Activated CD4-positive, alpha-beta T cell treated with anti-CD3 and anti-CD28 coated beads, Interleukin-2, amount 10 ng/mL, durations not matched to agents 24 days and 14 days (primary cell): ENCODE results near the gene CHRND. TPM values are rescaled to one million over a fixed set of nuclear protein-coding genes. Genes with fewer than 3 reads are reported as not detected.
A peak's percentile ranks its signal among the peaks of the same experiment; 100 is the strongest.
"Not testable (repeated sequence)": the region's sequence is repeated elsewhere in the genome, so short reads cannot be mapped to it uniquely, and the experiment has no call there.

Experiments used
- DNase-seq: peaks from one replicate; pipeline ENCODE4 v3.0.0; 2022
- H3K27ac Mint-ChIP-seq: one replicate; pipeline ENCODE4 v1.8.0; 2022; ENCODE audit warnings: mild to moderate bottlenecking, mixed read lengths
- H3K27me3 Mint-ChIP-seq: one replicate; pipeline ENCODE4 v1.8.0; 2022; ENCODE audit warnings: mixed read lengths
- H3K36me3 Mint-ChIP-seq: one replicate; pipeline ENCODE4 v1.8.0; 2022; ENCODE audit warnings: low read depth, mild to moderate bottlenecking, mixed read lengths
- H3K4me1 Mint-ChIP-seq: one replicate; pipeline ENCODE4 v1.8.0; 2021; ENCODE audit warnings: mixed read lengths
- H3K4me3 Mint-ChIP-seq: one replicate; pipeline ENCODE4 v1.8.0; 2022; ENCODE audit warnings: mild to moderate bottlenecking, moderate library complexity, mixed read lengths
- H3K9me3 Mint-ChIP-seq: one replicate; pipeline ENCODE4 v1.8.0; 2021; ENCODE audit warnings: mixed read lengths
- intact Hi-C: fragments of 100-400 bp; cut with micrococcal nuclease; formaldehyde crosslinking; loops from one replicate; pipeline ENCODE4 v1.15.1; 2023
- total RNA-seq: library from RNA; stranded (reverse); gene quantifications from 2 replicates; pipeline ENCODE4 v1.2.3, GENCODE V29; 2022

Gene CHRND
- total RNA-seq, 1 donor from 2014 or later = not detected

DNA sequence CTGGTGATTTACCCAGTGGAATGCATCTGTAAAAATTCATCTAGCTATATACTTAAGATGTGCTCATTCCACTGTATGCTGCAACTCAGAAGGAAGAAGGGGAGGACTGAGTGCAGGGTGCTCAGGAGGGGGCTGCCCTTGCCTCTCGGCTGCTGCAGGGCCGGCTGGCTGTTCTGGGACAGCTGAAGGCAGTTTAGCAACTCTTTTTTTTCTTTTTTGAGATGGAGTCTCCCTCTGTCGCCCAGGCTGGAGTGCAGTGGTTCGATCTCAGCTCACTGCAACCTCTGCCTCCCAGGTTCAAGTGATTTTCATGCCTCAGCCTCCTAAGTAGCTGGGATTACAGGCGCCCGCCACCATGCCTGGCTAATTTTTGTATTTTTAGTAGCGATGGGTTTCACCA lies 6.9 kb downstream of the CHRND start:
- H3K27ac Mint-ChIP-seq, H3K36me3 Mint-ChIP-seq, intact Hi-C loops, H3K4me3 Mint-ChIP-seq, DNase-seq, H3K27me3 Mint-ChIP-seq, H3K9me3 Mint-ChIP-seq, H3K4me1 Mint-ChIP-seq: not testable (repeated sequence)

GRCh38 chr2:232533944-232534710 lies 8.2 kb downstream of the CHRND start:
- intact Hi-C loops = no loop called here
- Mint-ChIP-seq H3K27me3 (peaks cover 5% of the 10 kb centered on the region), H3K27ac (no peak overlapping the region), H3K36me3 (no peaks in the 10 kb centered on the region), H3K9me3 (no peaks in the 10 kb centered on the region), H3K4me1 (peaks cover 2% of the 10 kb centered on the region), H3K4me3 (no peak overlapping the region)
- DNase-seq = no peak

DNA sequence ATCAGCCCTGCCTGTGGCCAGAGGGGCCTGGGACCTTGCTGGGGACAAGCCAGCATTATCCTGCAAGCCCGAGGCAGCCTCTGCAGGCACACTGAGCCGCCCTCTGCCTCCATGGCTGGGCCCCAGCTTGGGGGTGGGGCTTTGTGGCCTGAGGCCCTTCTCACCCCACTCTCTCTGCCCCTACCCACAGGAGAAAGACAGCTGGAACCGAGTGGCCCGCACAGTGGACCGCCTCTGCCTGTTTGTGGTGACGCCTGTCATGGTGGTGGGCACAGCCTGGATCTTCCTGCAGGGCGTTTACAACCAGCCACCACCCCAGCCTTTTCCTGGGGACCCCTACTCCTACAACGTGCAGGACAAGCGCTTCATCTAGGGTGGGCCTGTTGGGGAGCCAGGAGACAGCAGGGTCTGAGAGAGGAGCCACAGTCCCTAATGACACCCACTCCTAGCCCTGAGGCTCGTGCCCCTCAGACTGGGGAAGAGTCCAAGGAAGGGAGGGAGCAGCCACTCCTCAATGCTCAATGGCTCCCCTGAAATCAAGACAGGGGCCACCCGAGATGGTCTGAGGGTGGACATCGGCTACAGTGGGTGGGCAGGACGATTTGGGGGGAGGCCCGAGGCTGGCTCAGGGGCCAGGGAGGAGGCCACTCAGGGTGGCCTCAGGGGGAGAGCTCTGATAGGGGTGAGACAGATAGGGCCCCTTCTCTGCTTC lies 9.1 kb downstream of the CHRND start:
- Mint-ChIP-seq H3K4me3 (no peak overlapping the region), H3K9me3 (no peaks in the 10 kb centered on the region), H3K36me3 (no peaks in the 10 kb centered on the region), H3K4me1 (peaks cover 2% of the 10 kb centered on the region), H3K27me3 (peaks cover 5% of the 10 kb centered on the region), H3K27ac (no peak overlapping the region)
- no peak for DNase-seq
- intact Hi-C loops = no loop called here

DNA sequence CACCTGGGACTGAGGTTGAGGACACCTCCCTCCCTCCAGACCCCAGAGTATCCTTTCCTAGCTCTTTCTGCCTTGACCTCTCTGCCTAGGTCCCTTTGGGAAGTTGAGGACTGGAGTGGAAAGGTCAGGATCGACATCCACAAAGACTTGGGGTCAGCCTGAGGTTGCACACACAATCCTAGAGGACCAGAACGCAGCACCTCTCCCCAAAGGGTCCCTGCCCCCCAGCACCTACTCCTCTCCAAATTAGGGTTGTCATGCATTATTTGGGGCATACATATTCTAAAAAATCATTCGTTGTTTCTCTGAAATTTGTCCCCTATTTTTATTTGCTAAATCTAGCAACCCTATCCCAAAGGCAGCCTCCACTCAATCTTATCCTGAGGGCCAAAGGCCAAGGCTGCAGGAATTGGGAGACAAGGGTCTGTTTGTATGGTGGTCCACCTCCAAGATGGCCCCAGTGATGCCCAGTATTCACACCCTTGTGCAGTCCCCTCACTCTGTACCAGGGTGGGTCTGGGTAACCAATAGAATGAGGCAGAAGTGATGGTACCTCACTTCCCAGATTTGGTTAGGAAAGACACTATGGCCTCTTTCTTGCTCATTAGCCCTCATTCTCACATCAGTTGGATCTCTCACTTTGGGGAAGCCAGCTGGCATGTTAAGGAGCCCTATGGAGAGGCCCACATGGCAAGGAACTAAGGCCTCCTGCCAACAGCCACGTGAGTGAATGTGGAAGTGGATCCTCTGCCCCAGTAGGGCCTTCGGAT lies 10.0 kb downstream of the CHRND start:
- Mint-ChIP-seq H3K9me3 (no peaks in the 10 kb centered on the region), H3K4me3 (no peak overlapping the region), H3K27me3 (peaks cover 5% of the 10 kb centered on the region)

GRCh38 chr2:232537079-232537478 lies 11.1 kb downstream of the CHRND start:
- intact Hi-C loops = no loop called here
- H3K27me3 Mint-ChIP-seq = peaks cover 5% of the 10 kb centered on the region
- no peak overlapping the region for H3K27ac Mint-ChIP-seq
- H3K4me1 Mint-ChIP-seq = peaks cover 2% of the 10 kb centered on the region
- no peak overlapping the region for H3K4me3 Mint-ChIP-seq
- DNase-seq = peak; percentile 64
- H3K9me3 Mint-ChIP-seq = no peaks in the 10 kb centered on the region
- H3K36me3 Mint-ChIP-seq = no peaks in the 10 kb centered on the region

More for the DNA sequence above, 10.0 kb downstream of the CHRND start:
- peaks cover 2% of the 10 kb centered on the region for H3K4me1 Mint-ChIP-seq
- DNase-seq = no peak
- H3K27ac Mint-ChIP-seq = no peak overlapping the region
- intact Hi-C loops = no loop called here
- no peaks in the 10 kb centered on the region for H3K36me3 Mint-ChIP-seq

DNA sequence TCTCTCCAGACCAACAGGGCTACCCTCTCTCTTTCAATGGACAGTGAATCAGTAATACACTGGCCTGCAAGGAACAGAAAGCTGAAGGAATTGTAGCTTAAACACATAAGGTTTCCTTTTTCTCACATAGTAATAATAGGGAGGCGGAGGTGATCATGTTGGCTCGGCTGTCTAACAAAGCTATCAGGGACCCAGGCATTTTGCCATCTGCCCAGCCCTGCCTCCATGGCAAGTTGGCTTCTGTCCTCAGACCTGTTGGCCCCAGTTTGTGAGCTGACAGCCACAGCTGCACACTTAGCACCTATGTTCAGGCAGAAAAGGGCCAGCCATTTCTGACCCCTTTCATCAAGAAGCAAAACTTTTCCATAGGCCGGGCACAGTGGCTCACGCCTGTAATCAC lies 11.5 kb downstream of the CHRND start:
- no peak for DNase-seq
- H3K27ac Mint-ChIP-seq = no peak overlapping the region
- no peaks in the 10 kb centered on the region for H3K36me3 Mint-ChIP-seq
- intact Hi-C loops = no loop called here
- H3K27me3 Mint-ChIP-seq = peaks cover 5% of the 10 kb centered on the region
- H3K9me3 Mint-ChIP-seq = no peaks in the 10 kb centered on the region
- peaks cover 2% of the 10 kb centered on the region for H3K4me1 Mint-ChIP-seq
- H3K4me3 Mint-ChIP-seq = no peak overlapping the region

DNA sequence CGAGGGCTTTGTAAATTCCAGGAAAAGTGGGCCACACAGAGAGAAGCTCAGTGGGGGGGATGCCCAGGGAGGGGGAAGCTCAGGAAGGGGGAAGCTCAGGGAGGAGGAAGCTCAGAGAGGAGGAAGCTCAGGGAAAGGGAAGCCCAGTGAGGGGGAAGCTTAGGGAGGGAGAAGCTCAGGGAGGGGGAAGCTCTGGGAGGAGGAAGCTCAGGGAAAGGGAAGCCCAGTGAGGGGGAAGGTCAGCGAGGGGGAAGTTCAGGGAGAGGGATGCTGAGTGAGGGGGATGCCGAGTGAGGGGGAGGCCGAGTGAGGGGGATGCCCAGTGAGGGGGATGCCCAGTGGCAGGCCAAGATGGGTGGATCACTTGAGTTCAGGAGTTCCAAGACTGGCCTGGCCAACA lies 12.7 kb downstream of the CHRND start:
- Mint-ChIP-seq H3K4me1 (peaks cover 5% of the 10 kb centered on the region), H3K4me3 (no peak overlapping the region), H3K9me3 (no peaks in the 10 kb centered on the region), H3K36me3 (peaks cover 3% of the 10 kb centered on the region), H3K27ac (no peak overlapping the region), H3K27me3 (peaks cover 5% of the 10 kb centered on the region)
- no peak for DNase-seq
- intact Hi-C loops = no loop called here

DNA sequence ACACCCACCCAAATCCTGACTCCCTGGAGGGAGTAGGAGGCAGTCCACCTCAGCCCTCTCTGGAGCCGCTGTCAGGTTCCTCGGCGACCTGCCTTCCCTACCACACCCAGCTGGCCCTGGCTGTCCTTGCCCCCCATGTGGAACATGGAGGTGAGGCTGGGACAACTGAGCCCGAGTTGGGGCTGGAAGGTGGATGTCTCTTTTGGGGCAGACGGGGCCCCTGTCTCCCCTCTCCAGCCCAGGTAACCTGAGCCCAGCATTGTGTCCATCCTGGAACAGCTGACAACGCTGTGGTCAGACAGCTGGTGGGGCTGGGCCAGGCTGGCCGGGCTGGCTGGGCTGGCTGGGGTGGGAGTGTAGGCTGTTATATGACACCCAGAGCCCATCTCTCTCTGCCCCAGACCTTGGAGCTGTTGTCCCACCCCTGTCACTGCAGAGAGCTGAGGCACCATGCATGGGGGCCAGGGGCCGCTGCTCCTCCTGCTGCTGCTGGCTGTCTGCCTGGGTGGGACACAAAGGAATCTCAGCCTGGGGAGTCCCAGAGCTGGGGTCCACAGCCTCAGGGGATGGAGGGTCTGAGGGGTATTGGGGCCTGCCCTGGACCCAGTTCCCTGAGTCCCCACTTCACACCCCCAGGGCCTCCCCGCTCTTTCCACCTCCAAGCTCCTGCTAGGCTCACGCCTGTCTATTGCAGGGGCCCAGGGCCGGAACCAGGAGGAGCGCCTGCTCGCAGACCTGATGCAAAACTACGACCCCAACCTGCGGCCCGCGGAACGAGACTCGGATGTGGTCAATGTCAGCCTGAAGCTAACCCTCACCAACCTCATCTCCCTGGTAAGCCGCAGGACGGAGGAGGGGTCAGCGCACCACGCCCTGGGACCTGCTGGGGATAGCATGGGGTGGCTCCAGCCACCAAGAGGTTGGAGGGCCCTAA lies 13.6 kb downstream of the CHRND start, which contains the start of gene CHRNG:
Gene CHRNG (plus strand): TSS at position 395 of the 934 bp plus-strand sequence. CDS start 56 bp downstream, at position 451.
- no peak within 1 kb of the TSS for H3K4me3 Mint-ChIP-seq
- peaks cover 5% of the 10 kb centered on the region for H3K27me3 Mint-ChIP-seq
- H3K27ac Mint-ChIP-seq = no peak within 1 kb of the TSS
- no peaks in the 10 kb centered on the region for H3K9me3 Mint-ChIP-seq
- peaks cover 5% of the 10 kb centered on the region for H3K4me1 Mint-ChIP-seq
- intact Hi-C loops = no loop called here
- DNase-seq = no peak
- peaks cover 4% of the 10 kb centered on the region for H3K36me3 Mint-ChIP-seq

DNA sequence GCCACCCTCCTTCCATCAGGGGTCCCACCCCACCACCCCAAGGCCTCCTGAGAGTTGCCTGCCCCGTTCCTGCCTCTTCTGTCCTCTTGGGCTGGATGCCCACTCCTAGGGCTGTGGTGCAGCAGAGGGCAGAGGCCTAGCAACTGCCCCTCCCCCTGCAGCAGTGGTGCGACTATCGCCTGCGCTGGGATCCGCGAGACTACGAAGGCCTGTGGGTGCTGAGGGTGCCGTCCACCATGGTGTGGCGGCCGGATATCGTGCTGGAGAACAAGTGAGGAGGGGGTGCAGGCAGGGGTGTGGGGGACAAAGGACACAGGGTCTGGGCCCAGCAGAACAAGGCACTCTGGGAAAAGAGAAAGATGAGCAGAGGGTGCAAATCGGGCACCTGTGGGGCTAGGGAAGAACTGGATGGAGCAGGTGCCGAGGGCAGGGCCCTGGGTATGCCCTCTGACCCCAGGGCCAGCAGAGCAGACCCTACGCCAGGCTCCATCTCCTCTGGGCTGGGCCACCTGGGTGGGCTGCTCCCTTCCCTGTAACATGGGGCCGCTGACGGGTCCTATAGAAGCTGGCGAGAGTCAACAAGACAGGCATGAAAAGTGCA lies 14.6 kb downstream of the CHRND start:
- DNase-seq = no peak
- no peaks in the 10 kb centered on the region for H3K9me3 Mint-ChIP-seq

GRCh38 chr2:232541195-232541960 lies 15.4 kb downstream of the CHRND start:
- intact Hi-C loops = no loop called here
- H3K4me3 Mint-ChIP-seq = no peak overlapping the region
- DNase-seq = no peak
- peaks cover 5% of the 10 kb centered on the region for H3K27me3 Mint-ChIP-seq
- H3K9me3 Mint-ChIP-seq = no peaks in the 10 kb centered on the region
- H3K36me3 Mint-ChIP-seq = peaks cover 12% of the 10 kb centered on the region
- no peak overlapping the region for H3K27ac Mint-ChIP-seq
- peaks cover 6% of the 10 kb centered on the region for H3K4me1 Mint-ChIP-seq

More for the DNA sequence above, 14.6 kb downstream of the CHRND start:
- Mint-ChIP-seq H3K27ac (no peak overlapping the region), H3K27me3 (peaks cover 5% of the 10 kb centered on the region), H3K4me1 (peaks cover 5% of the 10 kb centered on the region), H3K36me3 (peaks cover 7% of the 10 kb centered on the region), H3K4me3 (no peak overlapping the region)
- intact Hi-C loops = no loop called here

GRCh38 chr2:232541961-232542714 lies 16.2 kb downstream of the CHRND start:
- intact Hi-C loops = no loop called here
- no peak overlapping the region for H3K4me3 Mint-ChIP-seq
- H3K27ac Mint-ChIP-seq = no peak overlapping the region
- H3K36me3 Mint-ChIP-seq = peaks cover 16% of the 10 kb centered on the region
- H3K27me3 Mint-ChIP-seq = peaks cover 5% of the 10 kb centered on the region
- H3K9me3 Mint-ChIP-seq = no peaks in the 10 kb centered on the region
- DNase-seq = no peak
- H3K4me1 Mint-ChIP-seq = peaks cover 9% of the 10 kb centered on the region
